DND-41 (cell line): ENCODE measurements around the gene PORCN.

Experiments
- ATAC-seq: fragments of 200-7000 bp; cut with Tn5 transposase; 3 replicates; pipeline ENCODE4 v1.9.1; 2021; ENCODE audit warnings: low read depth; ENCODE audit not compliant: insufficient read depth
- DNase-seq: peaks from one replicate; pipeline ENCODE4 v3.0.0-alpha.2; 2020
- H2AFZ ChIP-seq: 2 replicates; pipeline ENCODE4 v1.6.0; 2012; ENCODE audit warnings: low read depth, low read length
- H3K27ac ChIP-seq: 2 replicates; pipeline ENCODE4 v1.5.1; 2012; ENCODE audit warnings: low read length, inconsistent platforms
- H3K27me3 ChIP-seq: fragments of 200-600 bp; sonication (generic); 2 replicates; pipeline ENCODE4 v1.6.0; 2012; ENCODE audit warnings: low read length, mild to moderate bottlenecking, inconsistent platforms; ENCODE audit not compliant: insufficient read depth, poor library complexity
- H3K36me3 ChIP-seq: 2 replicates; pipeline ENCODE4 v1.5.1; 2012; ENCODE audit warnings: low read length, inconsistent platforms; ENCODE audit not compliant: insufficient read depth
- H3K4me1 ChIP-seq: 2 replicates; pipeline ENCODE4 v1.5.1; 2012; ENCODE audit warnings: mild to moderate bottlenecking, low read length; ENCODE audit not compliant: insufficient read depth
- H3K4me2 ChIP-seq: 2 replicates; pipeline ENCODE4 v1.6.0; 2012; ENCODE audit warnings: mild to moderate bottlenecking, moderate library complexity, low read length, inconsistent platforms; ENCODE audit not compliant: insufficient read depth
- H3K4me3 ChIP-seq, 2 experiments: fragments of 200-600 bp in 1 of 2; shearing (Covaris generic) in 1 of 2; 2 replicates each; pipeline ENCODE4 v1.5.1; 2012 to 2016; ENCODE audit warnings: inconsistent platforms in 2 of 2, low read length in 2 of 2, mild to moderate bottlenecking in 2 of 2, low read depth in 1 of 2, moderate library complexity in 1 of 2
- H3K79me2 ChIP-seq: 2 replicates; pipeline ENCODE4 v1.6.0; 2012; ENCODE audit warnings: low read length, inconsistent platforms; ENCODE audit not compliant: insufficient read depth
- H3K9ac ChIP-seq: 2 replicates; pipeline ENCODE4 v1.6.0; 2012; ENCODE audit warnings: low read depth, mild to moderate bottlenecking, inconsistent platforms, low read length, moderate library complexity
- H3K9me3 ChIP-seq: 2 replicates; pipeline ENCODE4 v1.5.1; 2012; ENCODE audit warnings: low read length, moderate library complexity, mild to moderate bottlenecking, inconsistent platforms; ENCODE audit not compliant: insufficient read depth, severe bottlenecking
- H4K20me1 ChIP-seq: 2 replicates; pipeline ENCODE4 v1.6.0; 2012; ENCODE audit warnings: low read length; ENCODE audit not compliant: insufficient read depth
- EZH2 ChIP-seq: IDR thresholded peaks from 3 replicates; pipeline ENCODE4 v1.6.1; 2012; ENCODE audit warnings: borderline replicate concordance, low read depth, mild to moderate bottlenecking, moderate library complexity, low read length, inconsistent platforms; ENCODE audit not compliant: severe bottlenecking
- TF ChIP-seq, protein P1 (sequence below): IDR thresholded peaks from 2 replicates; pipeline ENCODE4 v1.5.1; 2012; ENCODE audit warnings: borderline replicate concordance, low read length, moderate library complexity, mild to moderate bottlenecking; ENCODE audit not compliant: poor library complexity, severe bottlenecking; ENCODE audit errors: extremely low read depth

PORCN gene

DNA sequence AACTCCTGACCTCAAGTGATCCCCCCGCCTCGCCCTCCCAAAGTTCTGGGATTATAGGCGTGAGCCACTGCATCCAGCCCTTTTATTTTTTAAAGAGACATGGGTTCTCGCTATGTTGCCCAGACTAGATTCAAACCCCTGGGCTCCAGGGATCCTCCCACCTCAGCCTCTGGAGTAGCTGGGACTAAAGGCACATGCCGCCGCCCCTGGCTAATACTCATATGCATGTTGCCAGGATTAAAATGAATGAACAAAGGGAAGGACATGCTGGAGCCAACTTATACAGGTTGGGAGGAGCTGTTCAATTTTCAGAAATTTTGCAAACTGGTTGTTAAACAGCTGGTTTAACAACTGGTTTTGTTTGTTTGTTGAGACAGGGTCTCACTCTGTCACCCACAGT is 34.2 kb upstream of the PORCN start:
- peaks cover 15% of the 10 kb centered on the region; the same call in 1 of the 2 replicates for H4K20me1 ChIP-seq
- peak overlapping the region in 1 of 2 experiments; percentile 67; a peak in 1 of 4 replicates for H3K4me3 ChIP-seq
- DNase-seq (no peak), ATAC-seq (no peak)
- TF ChIP-seq, protein P1, sequence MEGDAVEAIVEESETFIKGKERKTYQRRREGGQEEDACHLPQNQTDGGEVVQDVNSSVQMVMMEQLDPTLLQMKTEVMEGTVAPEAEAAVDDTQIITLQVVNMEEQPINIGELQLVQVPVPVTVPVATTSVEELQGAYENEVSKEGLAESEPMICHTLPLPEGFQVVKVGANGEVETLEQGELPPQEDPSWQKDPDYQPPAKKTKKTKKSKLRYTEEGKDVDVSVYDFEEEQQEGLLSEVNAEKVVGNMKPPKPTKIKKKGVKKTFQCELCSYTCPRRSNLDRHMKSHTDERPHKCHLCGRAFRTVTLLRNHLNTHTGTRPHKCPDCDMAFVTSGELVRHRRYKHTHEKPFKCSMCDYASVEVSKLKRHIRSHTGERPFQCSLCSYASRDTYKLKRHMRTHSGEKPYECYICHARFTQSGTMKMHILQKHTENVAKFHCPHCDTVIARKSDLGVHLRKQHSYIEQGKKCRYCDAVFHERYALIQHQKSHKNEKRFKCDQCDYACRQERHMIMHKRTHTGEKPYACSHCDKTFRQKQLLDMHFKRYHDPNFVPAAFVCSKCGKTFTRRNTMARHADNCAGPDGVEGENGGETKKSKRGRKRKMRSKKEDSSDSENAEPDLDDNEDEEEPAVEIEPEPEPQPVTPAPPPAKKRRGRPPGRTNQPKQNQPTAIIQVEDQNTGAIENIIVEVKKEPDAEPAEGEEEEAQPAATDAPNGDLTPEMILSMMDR: no peak
- TF ChIP-seq EZH2: no peak
- H3K36me3 ChIP-seq: peaks cover 17% of the 10 kb centered on the region
- peak overlapping the region; percentile 88 for H3K4me2 ChIP-seq
- H3K27me3 ChIP-seq: no peaks in the 10 kb centered on the region
- no peak overlapping the region for H2AFZ ChIP-seq
- 0 out of 2 replicates have a peak overlapping the region, but pooled peaks have one; percentile 37 for H3K27ac ChIP-seq
- peaks cover 40% of the 10 kb centered on the region for H3K4me1 ChIP-seq
- no peaks in the 10 kb centered on the region for H3K9me3 ChIP-seq
- peak overlapping the region; percentile 77 for H3K9ac ChIP-seq
- peaks cover 33% of the 10 kb centered on the region for H3K79me2 ChIP-seq

DNA sequence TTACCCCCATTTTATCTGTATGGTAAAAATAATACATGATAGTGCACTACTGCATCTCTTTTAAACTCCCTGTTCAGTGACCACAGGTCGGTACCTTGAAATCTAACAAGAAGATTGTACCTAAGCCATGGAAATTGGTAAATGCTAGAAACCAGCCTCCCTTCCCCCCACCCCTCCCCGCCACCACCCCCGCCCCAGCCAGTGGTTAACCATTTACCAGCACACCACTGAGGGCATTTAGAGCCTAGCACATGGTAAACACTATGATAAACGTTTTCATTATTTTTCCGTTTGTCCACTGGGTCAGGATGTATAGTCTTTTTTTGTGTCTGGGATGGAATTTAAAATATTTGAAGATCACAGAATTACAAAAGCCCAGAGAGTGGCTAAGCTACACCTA is 33.5 kb upstream of the PORCN start:
- no peak for TF ChIP-seq EZH2
- TF ChIP-seq, protein P1: no peak
- ATAC-seq (no peak; the same call in 2 of the 3 replicates), DNase-seq (peak; percentile 21)
- peak overlapping the region; percentile 76 for H2AFZ ChIP-seq
- peaks cover 15% of the 10 kb centered on the region; the same call in 1 of the 2 replicates for H4K20me1 ChIP-seq
- no peaks in the 10 kb centered on the region for H3K9me3 ChIP-seq
- peaks cover 21% of the 10 kb centered on the region for H3K36me3 ChIP-seq
- peaks cover 33% of the 10 kb centered on the region for H3K79me2 ChIP-seq
- peak overlapping the region; percentile 38 to 67 for H3K4me3 ChIP-seq
- H3K4me2 ChIP-seq: peak overlapping the region; percentile 88
- H3K9ac ChIP-seq: peak overlapping the region; percentile 77
- H3K27me3 ChIP-seq: no peaks in the 10 kb centered on the region
- peak overlapping the region; percentile 85 for H3K27ac ChIP-seq
- H3K4me1 ChIP-seq: peaks cover 35% of the 10 kb centered on the region

- TF ChIP-seq, protein P1: no peak
- TF ChIP-seq EZH2: no peak
- peak within 1 kb of the TSS; percentile 38 to 67 for H3K4me3 ChIP-seq
- peaks cover 35% of the 10 kb centered on the region for H3K4me1 ChIP-seq
- H4K20me1 ChIP-seq: peaks cover 15% of the 10 kb centered on the region; the same call in 1 of the 2 replicates
- H3K79me2 ChIP-seq: peaks cover 33% of the 10 kb centered on the region
- H3K36me3 ChIP-seq: peaks cover 28% of the 10 kb centered on the region
- peak within 1 kb of the TSS; percentile 88 for H3K4me2 ChIP-seq
- ATAC-seq (peak; percentile 90), DNase-seq (peak; percentile 91)
- H3K27me3 ChIP-seq: no peaks in the 10 kb centered on the region
- peak within 1 kb of the TSS; percentile 85 for H3K27ac ChIP-seq
- H3K9me3 ChIP-seq: no peaks in the 10 kb centered on the region
- peak within 1 kb of the TSS; percentile 76 for H2AFZ ChIP-seq
- H3K9ac ChIP-seq: peak within 1 kb of the TSS; percentile 77
These were observed 32.8 kb upstream of the PORCN start, which contains the start of gene FTSJ1 for GRCh38 chrX:48475774-48476577. Gene FTSJ1 (plus strand): TSS chrX:48476199. CDS start chrX:48478048, 1,849 bp downstream.
